ENCODE measurements around the gene LRRC4. TPM values are rescaled to one million over a fixed set of nuclear protein-coding genes. Genes with fewer than 3 reads are reported as not detected.

LRRC4 gene
- total and polyA plus RNA-seq, 11 donors, result 0.89 to 6.8 (median 3.9) TPM

DNA sequence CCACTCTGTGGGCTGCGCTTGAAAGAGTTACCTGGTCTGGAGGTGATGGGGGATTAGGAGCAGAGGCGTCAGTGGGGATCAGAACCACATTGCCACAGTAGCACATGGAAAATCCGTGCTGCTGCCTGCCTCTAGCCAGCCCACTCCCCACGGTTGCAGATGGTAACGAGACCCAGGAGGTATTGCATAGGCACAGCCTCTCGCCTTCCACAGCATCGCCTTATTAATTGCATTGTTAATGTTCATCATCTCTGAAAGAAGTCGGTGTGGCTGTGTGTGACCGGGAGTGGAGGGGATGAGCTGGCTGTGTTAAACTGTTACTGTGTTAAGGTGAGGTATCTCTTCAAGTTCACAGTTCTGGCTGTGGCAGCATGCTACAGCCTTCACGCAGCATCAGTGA lies 35.2 kb upstream of the LRRC4 start:
- 95 to 99% (median 96%) methylated on average over 10 of the region's 10 CpGs for WGBS, 4 donors
- DNase-seq (no peak), ATAC-seq (no peak)
- TF ChIP-seq POLR2A (IDR thresholded peaks at IDR 0.05), result no peak
- no peak for TF ChIP-seq CTCF (IDR thresholded peaks at IDR 0.05)
- H3K27ac ChIP-seq, result no peak overlapping the region
- no peak overlapping the region for H3K4me3 ChIP-seq
- no peaks in the 10 kb centered on the region for H3K9me3 ChIP-seq
- no peaks in the 10 kb centered on the region for H3K4me1 ChIP-seq
- no peaks in the 10 kb centered on the region for H3K27me3 ChIP-seq
- intact Hi-C loops (cut with DNase I), result no loop called here
- peaks cover 0 to 3% (median 0%) of the 10 kb centered on the region in 9 donors for H3K36me3 ChIP-seq

- 93 to 100% (median 95%) methylated on average over 3 to 7 of the region's 7 CpGs for WGBS, 4 donors
- no peak for ATAC-seq
- no peak for DNase-seq
- TF ChIP-seq CTCF (IDR thresholded peaks at IDR 0.05) (no peak), POLR2A (IDR thresholded peaks at IDR 0.05) (no peak)
- Histone ChIP-seq H3K9me3 (no peaks in the 10 kb centered on the region), H3K27ac (no peak overlapping the region), H3K4me3 (no peak overlapping the region), H3K36me3 (peaks cover 0 to 3% (median 0%) of the 10 kb centered on the region in 9 donors), H3K27me3 (no peaks in the 10 kb centered on the region), H3K4me1 (no peaks in the 10 kb centered on the region)
- intact Hi-C loops (cut with DNase I), result no loop called here
Observed at GRCh38 chr7:128065872-128066271, 34.6 kb upstream of the LRRC4 start.

DNA sequence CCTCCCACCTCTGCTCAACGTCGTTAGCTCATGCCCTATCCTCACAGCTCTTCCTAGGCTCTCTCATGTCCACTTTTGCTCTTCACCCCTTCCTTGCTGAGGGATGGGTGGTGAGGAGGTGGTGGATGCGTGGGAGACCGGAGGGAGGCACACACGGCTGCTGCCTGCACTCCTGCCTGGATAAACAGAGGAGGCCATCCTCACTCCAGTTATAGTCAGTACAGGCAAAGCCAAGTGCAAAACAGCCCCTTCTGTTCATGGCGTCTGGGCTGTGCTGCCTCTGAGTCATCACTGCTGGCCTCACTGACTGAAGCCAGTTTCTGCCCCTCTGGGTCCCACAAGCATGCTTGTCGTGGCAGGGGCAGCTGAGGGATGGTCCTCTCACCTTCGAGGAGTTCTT lies 31.9 kb upstream of the LRRC4 start:
- Histone ChIP-seq H3K4me3 (no peak overlapping the region), H3K36me3 (peaks cover 0 to 3% (median 0%) of the 10 kb centered on the region in 9 donors), H3K27ac (no peak overlapping the region), H3K27me3 (no peaks in the 10 kb centered on the region), H3K4me1 (peaks cover 0 to 12% (median 0%) of the 10 kb centered on the region in 12 donors), H3K9me3 (no peaks in the 10 kb centered on the region)
- intact Hi-C loops (cut with DNase I), result no loop called here
- WGBS, 4 donors, result 89 to 97% (median 94%) methylated on average over 6 to 8 of the region's 8 CpGs
- TF ChIP-seq POLR2A (IDR thresholded peaks at IDR 0.05) (no peak), CTCF (IDR thresholded peaks at IDR 0.05) (no peak)
- no peak for ATAC-seq
- DNase-seq, result no peak

GRCh38 chr7:128060018-128060417 lies 28.8 kb upstream of the LRRC4 start:
- TF ChIP-seq POLR2A (IDR thresholded peaks at IDR 0.05) (no peak), CTCF (IDR thresholded peaks at IDR 0.05) (no peak)
- no peak overlapping the region for H3K4me3 ChIP-seq
- intact Hi-C loops (cut with DNase I), result no loop called here
- 89 to 97% (median 93%) methylated on average over 3 of the region's 3 CpGs for WGBS, 4 donors
- ATAC-seq (no peak), DNase-seq (no peak)
- no peaks in the 10 kb centered on the region for H3K27me3 ChIP-seq
- no peaks in the 10 kb centered on the region for H3K9me3 ChIP-seq
- H3K36me3 ChIP-seq, result no peaks in the 10 kb centered on the region
- peaks cover 0 to 12% (median 0%) of the 10 kb centered on the region in 12 donors for H3K4me1 ChIP-seq
- no peak overlapping the region for H3K27ac ChIP-seq
